Measurements from ENCODE around the gene CHFR. TPM values are rescaled to one million over a fixed set of nuclear protein-coding genes. Genes with fewer than 3 reads are reported as not detected.
"Not testable (repeated sequence)": the region's sequence is repeated elsewhere in the genome, so short reads cannot be mapped to it uniquely, and the experiment has no call there.

The CHFR gene
- total and polyA plus RNA-seq, 2 experiments from 2014 or later = 24.3 to 26.5 TPM

- H2AFZ ChIP-seq = no peak overlapping the region
- H3K27me3 ChIP-seq (replicated peaks; ENCODE audit: insufficient read depth) = no peaks in the 10 kb centered on the region
- H3K36me3 ChIP-seq (ENCODE audit: low read depth) = peaks cover 28% of the 10 kb centered on the region
- no peaks in the 10 kb centered on the region for H4K20me1 ChIP-seq (ENCODE audit: insufficient read depth)
- H3K9me2 ChIP-seq (ENCODE audit: insufficient read depth) = no peaks in the 10 kb centered on the region
- TF ChIP-seq EZH2 (IDR thresholded peaks at IDR 0.05; ENCODE audit: insufficient read depth, poor library complexity, severe bottlenecking) (no peak), EZH2phosphoT487 (IDR thresholded peaks at IDR 0.05; ENCODE audit: insufficient read depth, low read depth) (no peak)
- peak overlapping the region; percentile 12; the same call in 1 of the 2 replicates for H3K27ac ChIP-seq
- no peaks in the 10 kb centered on the region for H3K9me3 ChIP-seq (ENCODE audit: low read depth)
- in situ Hi-C loops (cut with MboI) = no loop called here
- no peak for DNase-seq
- no peaks in the 10 kb centered on the region for H3K4me1 ChIP-seq (ENCODE audit: insufficient read depth)
- H3F3A ChIP-seq (ENCODE audit: insufficient read depth) = no peaks in the 10 kb centered on the region
- no peaks in the 10 kb centered on the region; the same call in 1 of the 2 replicates for H3K79me2 ChIP-seq (ENCODE audit: insufficient read depth)
- H3K4me3 ChIP-seq = no peak overlapping the region
- 49 to 54% methylated on average over 17 of the region's 17 CpGs for WGBS, 2 experiments (ENCODE audit: low coverage in 1 of 2, low lambda C conversion rate in 2 of 2, missing lambda C conversion rate in 2 of 2)
- no peak overlapping the region for H3K4me2 ChIP-seq (ENCODE audit: unreplicated experiment)
- no peak overlapping the region for H3K9ac ChIP-seq
Measured at GRCh38 chr12:132838410-132839080, 48.9 kb downstream of the CHFR start.

GRCh38 chr12:132837693-132838409 lies 49.6 kb downstream of the CHFR start:
- Histone ChIP-seq H3K9me2 (ENCODE audit: insufficient read depth) (no peaks in the 10 kb centered on the region), H3K4me2 (ENCODE audit: unreplicated experiment) (no peak overlapping the region), H4K20me1 (ENCODE audit: insufficient read depth) (no peaks in the 10 kb centered on the region), H3K9me3 (ENCODE audit: low read depth) (no peaks in the 10 kb centered on the region), H3K27me3 (replicated peaks; ENCODE audit: insufficient read depth) (no peaks in the 10 kb centered on the region), H3K79me2 (ENCODE audit: insufficient read depth) (no peaks in the 10 kb centered on the region; the same call in 1 of the 2 replicates), H3K4me1 (ENCODE audit: insufficient read depth) (no peaks in the 10 kb centered on the region), H3F3A (ENCODE audit: insufficient read depth) (no peaks in the 10 kb centered on the region), H3K36me3 (ENCODE audit: low read depth) (peaks cover 25% of the 10 kb centered on the region; the same call in 1 of the 2 replicates), H2AFZ (no peak overlapping the region), H3K4me3 (no peak overlapping the region), H3K27ac (peak overlapping the region; percentile 12; the same call in 1 of the 2 replicates), H3K9ac (no peak overlapping the region)
- 40 to 47% methylated on average over 27 of the region's 27 CpGs for WGBS, 2 experiments (ENCODE audit: low coverage in 1 of 2, low lambda C conversion rate in 2 of 2, missing lambda C conversion rate in 2 of 2)
- peak; percentile 55 for DNase-seq
- TF ChIP-seq EZH2 (IDR thresholded peaks at IDR 0.05; ENCODE audit: insufficient read depth, poor library complexity, severe bottlenecking) (no peak), EZH2phosphoT487 (IDR thresholded peaks at IDR 0.05; ENCODE audit: insufficient read depth, low read depth) (no peak)
- in situ Hi-C loops (cut with MboI) = no loop called here

GRCh38 chr12:132836795-132837331 lies 50.5 kb downstream of the CHFR start:
- Histone ChIP-seq H3K27me3 (replicated peaks; ENCODE audit: insufficient read depth) (no peaks in the 10 kb centered on the region), H3K9me2 (ENCODE audit: insufficient read depth) (no peaks in the 10 kb centered on the region), H3K9ac (no peak overlapping the region), H3F3A (ENCODE audit: insufficient read depth) (peaks cover 3% of the 10 kb centered on the region; the same call in 1 of the 2 replicates), H2AFZ (no peak overlapping the region), H3K79me2 (ENCODE audit: insufficient read depth) (no peaks in the 10 kb centered on the region; the same call in 1 of the 2 replicates), H3K9me3 (ENCODE audit: low read depth) (no peaks in the 10 kb centered on the region), H4K20me1 (ENCODE audit: insufficient read depth) (no peaks in the 10 kb centered on the region), H3K4me3 (no peak overlapping the region), H3K4me2 (ENCODE audit: unreplicated experiment) (no peak overlapping the region), H3K27ac (no peak overlapping the region), H3K36me3 (ENCODE audit: low read depth) (peaks cover 16% of the 10 kb centered on the region; the same call in 1 of the 2 replicates), H3K4me1 (ENCODE audit: insufficient read depth) (no peaks in the 10 kb centered on the region)
- no peak for DNase-seq
- WGBS, 2 experiments (ENCODE audit: low coverage in 1 of 2, low lambda C conversion rate in 2 of 2, missing lambda C conversion rate in 2 of 2) = 97 to 100% methylated on average over 5 of the region's 5 CpGs
- in situ Hi-C loops (cut with MboI) = no loop called here
- TF ChIP-seq EZH2phosphoT487 (IDR thresholded peaks at IDR 0.05; ENCODE audit: insufficient read depth, low read depth) (no peak), EZH2 (IDR thresholded peaks at IDR 0.05; ENCODE audit: insufficient read depth, poor library complexity, severe bottlenecking) (no peak)

- H3K79me2 ChIP-seq (ENCODE audit: insufficient read depth); H3K9me3 ChIP-seq (ENCODE audit: low read depth); in situ Hi-C loops (cut with MboI); H3K9me2 ChIP-seq (ENCODE audit: insufficient read depth); DNase-seq; H3K27ac ChIP-seq; H4K20me1 ChIP-seq (ENCODE audit: insufficient read depth); H3F3A ChIP-seq (ENCODE audit: insufficient read depth); H3K27me3 ChIP-seq (replicated peaks; ENCODE audit: insufficient read depth); H3K4me1 ChIP-seq (ENCODE audit: insufficient read depth); H2AFZ ChIP-seq; H3K4me3 ChIP-seq; H3K4me2 ChIP-seq (ENCODE audit: unreplicated experiment); H3K9ac ChIP-seq: not testable (repeated sequence)
- 98% methylated on average over 30 of the region's 30 CpGs; no CpG with 5 or more reads in 1 of the 2 experiments for WGBS, 2 experiments (ENCODE audit: low coverage in 1 of 2, low lambda C conversion rate in 2 of 2, missing lambda C conversion rate in 2 of 2)
- H3K36me3 ChIP-seq (ENCODE audit: low read depth) = peaks cover 13% of the 10 kb centered on the region; the same call in 1 of the 2 replicates
Measured at GRCh38 chr12:132836230-132836629, 51.2 kb downstream of the CHFR start.

Measured in GM23248 (cell line).